ENCODE measurements around the gene MAP3K8.
"Not testable (repeated sequence)": the region's sequence is repeated elsewhere in the genome, so short reads cannot be mapped to it uniquely, and the experiment has no call there.

The MAP3K8 gene

DNA sequence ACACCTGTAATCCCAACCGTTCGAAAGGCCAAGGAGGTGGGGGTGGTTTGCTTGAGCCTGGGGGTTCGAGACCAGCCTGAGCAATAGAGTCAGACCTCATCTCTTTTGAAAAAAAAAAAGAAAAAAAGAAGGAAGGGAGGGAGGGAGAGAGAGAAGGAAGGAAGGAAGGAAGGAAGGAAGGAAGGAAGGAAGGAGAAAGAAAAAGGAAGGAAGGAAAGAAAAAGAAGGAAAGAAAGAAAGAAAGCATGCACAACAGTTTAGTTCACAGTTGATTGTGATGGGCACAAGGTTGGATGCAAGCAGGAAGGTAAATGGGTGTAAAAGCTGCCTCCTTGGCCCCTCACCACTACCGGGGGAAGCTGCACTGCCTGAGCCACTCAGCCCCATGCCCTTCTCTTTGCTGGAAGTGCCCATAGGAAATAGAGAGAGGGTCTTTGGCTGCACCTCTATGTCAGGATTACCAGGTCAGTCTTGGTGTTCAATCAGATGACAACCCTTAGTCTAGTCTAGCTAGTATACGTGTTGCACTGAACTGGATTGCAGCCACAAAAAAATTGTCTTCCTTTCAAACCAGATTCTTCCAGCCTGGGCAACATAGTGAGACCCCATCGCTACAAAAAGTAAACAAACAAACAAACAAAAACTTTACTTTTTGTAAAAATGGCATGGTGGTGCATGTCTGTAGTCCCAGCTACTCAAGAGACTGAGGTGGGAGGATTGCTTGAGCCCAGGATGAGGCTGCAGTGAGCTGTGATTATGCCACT lies 20.0 kb downstream of the MAP3K8 start:
- DNase-seq = no peak

DNA sequence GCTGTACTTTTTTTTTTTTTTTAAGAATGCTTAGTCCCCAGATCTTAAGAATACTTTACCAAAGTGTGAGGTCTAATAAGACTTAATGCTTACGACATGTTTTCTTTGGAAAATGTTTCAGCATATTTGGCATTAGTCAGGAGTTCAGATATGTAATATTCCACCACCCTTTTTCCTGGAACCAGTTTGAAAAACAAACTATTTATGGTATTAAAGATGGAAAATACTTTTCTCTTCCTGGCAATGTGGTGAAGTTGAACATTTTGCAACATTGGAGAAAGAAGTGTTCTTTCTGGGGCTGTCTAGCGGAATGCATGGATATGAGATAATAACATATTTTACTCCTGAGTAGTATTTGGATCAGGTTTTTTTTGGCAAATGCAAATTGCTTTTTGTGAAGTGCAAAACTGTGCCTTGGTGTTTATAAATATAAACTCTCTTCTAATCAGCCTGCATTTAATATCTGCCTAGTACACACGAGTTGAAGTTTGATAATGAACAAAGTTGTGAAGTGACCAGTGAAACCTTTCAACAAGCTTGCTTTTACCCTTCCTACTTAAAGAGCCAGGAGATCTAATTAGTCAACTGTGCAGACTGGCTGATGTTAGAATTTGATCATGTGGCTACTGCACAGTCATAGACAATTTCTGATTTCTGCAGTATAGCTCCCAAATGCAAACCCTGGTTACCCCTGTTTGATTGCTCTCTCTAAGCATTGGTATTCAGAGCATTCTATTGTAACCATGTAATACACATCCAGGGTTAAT lies 20.9 kb downstream of the MAP3K8 start:
- no peak for DNase-seq

- no peak for DNase-seq
These were observed 21.8 kb downstream of the MAP3K8 start for GRCh38 chr10:30455816-30456215.

DNA sequence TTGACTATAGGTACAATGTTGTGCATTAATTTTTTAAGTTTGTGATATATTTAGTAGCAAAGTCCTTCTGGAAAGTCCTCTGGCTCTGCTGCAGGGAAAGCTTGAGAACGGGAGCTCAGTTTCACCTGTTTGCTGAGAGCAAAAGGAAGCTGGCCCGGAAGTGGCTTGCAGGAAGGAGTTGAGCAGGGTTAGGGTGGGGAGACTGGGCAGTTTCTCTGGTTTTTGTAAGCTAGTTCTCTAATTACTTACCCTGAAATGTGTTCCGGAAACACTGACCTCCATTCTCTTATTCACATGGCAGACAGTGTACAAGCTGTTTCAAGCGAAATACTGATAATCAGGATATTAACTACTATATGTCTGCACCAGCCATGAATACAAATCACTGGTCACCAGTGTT lies 22.3 kb downstream of the MAP3K8 start:
- no peak for DNase-seq

- no peak for DNase-seq
These were observed 25.3 kb downstream of the MAP3K8 start for GRCh38 chr10:30459283-30459682.

GRCh38 chr10:30460121-30460520 lies 26.1 kb downstream of the MAP3K8 start:
- DNase-seq = no peak

DNA sequence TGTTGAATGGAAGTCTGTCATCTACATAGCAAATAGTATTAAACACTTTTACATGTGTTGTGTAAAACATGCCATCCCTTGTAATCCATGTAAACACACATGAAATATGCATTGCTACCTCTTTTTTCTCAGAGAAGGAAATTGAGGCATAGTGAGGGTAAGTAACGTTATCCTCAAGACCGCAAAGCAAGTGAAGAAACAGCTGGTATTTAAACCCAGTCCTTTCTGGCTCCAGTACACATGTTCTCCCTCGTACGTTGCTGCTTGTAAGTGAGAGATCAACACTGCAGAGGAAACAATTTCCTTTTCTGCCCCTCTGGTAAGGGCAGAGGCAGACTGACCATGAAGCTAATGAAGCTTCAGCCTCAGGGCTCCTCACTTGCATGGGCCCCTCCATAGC lies 28.5 kb downstream of the MAP3K8 start:
- no peak for DNase-seq

- DNase-seq = no peak
These were observed 30.0 kb downstream of the MAP3K8 start for GRCh38 chr10:30463944-30464451.

DNA sequence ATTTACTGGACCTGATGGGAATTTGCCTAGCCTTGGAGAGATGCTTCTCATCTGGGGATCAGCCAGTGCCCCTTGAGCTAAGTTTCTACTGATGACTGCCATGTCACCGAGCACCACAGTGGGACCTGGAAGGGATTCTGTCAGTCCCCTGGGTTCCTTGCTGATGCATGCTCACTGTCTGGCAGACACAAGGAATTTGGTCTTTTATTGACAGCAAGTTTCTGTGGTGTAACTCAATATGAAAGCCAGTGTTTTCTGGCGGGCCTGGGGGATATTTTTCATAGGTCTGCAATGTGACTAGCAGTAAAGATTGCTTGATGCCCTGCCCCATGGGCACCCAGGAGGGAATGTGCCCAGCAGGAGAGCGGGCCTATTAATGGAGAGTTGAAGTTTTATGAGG lies 30.7 kb downstream of the MAP3K8 start:
- no peak for DNase-seq

GRCh38 chr10:30466445-30466844 lies 32.5 kb downstream of the MAP3K8 start:
- no peak for DNase-seq

DNA sequence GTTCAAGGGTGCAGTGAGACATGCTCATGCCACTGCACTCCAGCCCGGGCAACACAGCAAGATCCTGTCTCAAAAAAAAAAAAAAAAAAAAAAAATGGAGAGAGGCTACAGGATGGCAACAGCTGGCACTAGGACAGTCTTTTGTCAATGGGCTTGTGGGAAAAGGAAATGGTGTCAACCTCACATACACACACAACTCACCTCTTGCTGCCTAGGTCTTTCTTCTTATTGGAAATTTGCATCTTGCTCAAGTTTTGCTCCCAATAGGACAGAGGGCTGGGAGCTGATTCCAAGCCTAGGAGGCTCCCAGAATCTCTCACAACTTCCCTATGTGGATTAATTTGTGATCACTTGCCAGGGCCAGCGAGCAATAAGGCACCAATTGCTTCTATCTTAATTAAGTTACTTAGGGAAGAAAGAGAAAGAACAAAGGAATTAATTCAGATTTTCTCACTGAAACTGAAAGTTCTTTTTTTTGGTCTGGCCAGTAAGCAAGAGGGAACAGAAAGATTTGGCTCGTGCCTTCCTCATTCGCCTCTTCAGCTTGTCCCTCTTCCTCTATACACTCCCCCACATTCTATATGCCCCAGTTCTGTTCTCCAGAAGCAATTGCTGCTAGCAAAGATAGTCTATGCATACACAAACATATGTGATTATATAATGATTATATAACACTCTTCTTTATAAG lies 33.8 kb downstream of the MAP3K8 start:
- DNase-seq = no peak

- no peak for DNase-seq
These were observed 38.6 kb downstream of the MAP3K8 start for GRCh38 chr10:30472414-30473155.

DNA sequence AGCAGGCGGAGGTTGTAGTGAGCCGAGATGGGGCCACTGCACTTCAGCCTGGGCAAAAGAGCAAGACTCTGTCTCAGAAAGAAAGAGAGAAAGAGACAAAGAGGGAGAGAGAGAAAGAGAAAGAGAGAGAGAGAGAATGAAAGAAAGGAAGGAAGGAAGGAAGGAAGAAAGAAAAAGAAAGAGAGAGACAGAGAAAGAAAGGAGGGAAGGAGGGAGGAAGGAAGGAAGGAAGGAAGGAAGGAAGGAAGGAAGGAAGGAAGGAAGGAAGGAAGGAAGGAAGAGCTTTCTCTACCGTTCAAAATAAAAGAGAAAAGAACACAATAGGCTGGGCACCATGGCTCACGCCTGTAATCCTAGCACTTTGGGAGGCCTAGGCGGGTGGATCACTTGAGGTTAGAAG lies 41.5 kb downstream of the MAP3K8 start:
- DNase-seq = not testable (repeated sequence)

DNA sequence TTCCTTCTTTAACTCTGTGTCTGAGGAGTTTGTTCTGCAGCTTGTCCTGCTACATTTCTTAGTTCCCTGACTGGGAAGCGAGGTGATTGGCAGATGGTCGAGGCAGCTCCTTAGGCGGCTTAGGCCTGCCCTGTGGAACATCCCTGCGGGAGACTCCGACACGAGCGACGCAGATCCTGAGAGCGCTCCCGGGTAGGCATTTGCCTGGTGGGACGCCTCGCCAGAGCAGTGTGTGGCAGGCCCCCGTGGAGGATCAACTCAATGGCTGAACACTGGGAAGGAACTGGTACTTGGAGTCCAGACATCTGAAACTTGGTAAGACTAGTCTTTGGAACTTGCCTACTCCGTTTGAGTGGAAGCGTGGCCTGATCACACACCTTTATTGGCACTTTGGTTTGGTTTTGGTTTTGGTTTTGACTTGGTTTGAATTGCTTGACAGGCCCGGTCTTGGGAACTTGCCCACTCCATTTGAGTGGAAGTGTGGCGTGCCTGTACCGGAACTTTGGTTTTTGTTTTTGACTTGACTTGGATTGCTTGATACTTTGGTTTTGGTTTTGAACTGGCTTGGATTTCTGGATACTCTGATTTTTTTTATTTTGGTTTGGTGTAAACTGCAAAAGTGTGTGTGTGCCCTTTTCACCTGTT lies 42.6 kb downstream of the MAP3K8 start:
- no peak for DNase-seq

- not testable (repeated sequence) for DNase-seq
These were observed 45.5 kb downstream of the MAP3K8 start for GRCh38 chr10:30479513-30479912.

GRCh38 chr10:30481603-30482002 lies 47.6 kb downstream of the MAP3K8 start:
- DNase-seq = no peak

- no peak for DNase-seq
These were observed 54.3 kb downstream of the MAP3K8 start for GRCh38 chr10:30488316-30488715.

DNA sequence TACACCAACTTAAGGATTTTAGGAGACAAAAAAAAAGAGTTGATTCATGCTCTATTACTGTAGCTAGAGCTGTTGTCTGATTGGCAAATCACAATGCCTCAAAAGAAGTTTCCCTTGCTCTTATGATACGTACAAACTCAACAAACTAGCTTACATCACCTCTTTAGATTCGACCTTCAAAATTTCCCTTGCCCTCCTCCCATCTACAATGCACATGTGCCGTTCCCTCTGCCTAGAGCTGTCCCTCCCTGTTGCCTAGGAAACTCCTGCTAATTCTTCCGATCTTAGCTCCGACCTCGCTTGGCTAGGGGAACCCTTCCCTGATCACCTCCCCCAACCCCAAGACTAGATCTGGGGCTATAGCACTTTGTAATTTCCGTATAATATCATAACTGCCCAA lies 55.4 kb downstream of the MAP3K8 start:
- no peak for DNase-seq

GRCh38 chr10:30490289-30491000 lies 56.5 kb downstream of the MAP3K8 start:
- DNase-seq = no peak

DNA sequence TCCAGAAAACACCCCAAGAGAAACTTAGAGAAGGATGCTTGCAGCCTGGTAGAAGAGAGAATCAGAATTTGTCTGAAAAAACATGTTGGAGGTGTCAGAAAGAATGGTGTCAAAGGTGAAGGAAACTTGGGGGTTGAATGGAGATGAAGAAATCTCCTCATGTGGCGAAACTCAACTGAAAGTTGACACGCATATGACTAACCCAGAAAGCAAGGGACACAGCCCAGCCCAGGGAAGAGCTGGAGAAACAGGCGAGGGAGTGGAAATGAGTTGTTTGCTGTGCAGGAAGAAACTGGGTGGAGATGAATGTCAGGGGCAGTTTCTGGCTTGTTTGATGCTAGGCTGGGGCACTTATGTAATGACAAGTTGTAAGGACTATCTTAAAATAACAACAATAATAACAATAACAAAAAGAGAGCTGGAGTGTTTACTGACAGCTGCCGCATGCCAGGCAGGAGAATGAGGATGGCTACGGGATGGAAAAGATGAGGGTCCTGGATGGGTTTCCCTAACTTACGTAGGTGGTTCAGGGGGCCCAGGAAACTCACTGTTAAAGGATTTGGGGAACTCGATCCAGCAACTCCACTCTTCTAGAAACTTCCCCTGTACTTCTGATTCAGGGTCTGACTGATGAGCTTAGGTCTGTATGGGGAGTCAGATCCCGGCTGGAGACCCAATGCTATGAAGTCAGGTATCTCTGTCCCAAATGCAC lies 57.4 kb downstream of the MAP3K8 start:
- no peak for DNase-seq

GRCh38 chr10:30491916-30492515 lies 58.0 kb downstream of the MAP3K8 start:
- DNase-seq = no peak
